ENCODE measurements around the gene C1orf226. TPM values are rescaled to one million over a fixed set of nuclear protein-coding genes. Genes with fewer than 3 reads are reported as not detected.
"Not testable (repeated sequence)": the region's sequence is repeated elsewhere in the genome, so short reads cannot be mapped to it uniquely, and the experiment has no call there.

Gene C1orf226
- total RNA-seq (2014; rRNA removed; shearing (Covaris generic); ENCODE audit: low replicate concordance), result 0.03 TPM in 1 of 2 replicates, not detected in the other

- DNase-seq (ENCODE audit: low read depth), result peak; percentile 77
- in situ Hi-C loops (cut with HindIII; ENCODE audit: low pct_unique_long_range_greater_than_20kb, low sequenced_read_pairs), result no loop called here
Measured at GRCh38 chr1:162381383-162381782, at the start of gene C1orf226. Gene C1orf226 (plus strand): TSS chr1:162381728. CDS start chr1:162381902, 174 bp downstream.

GRCh38 chr1:162333991-162334390 lies 47.5 kb upstream of the C1orf226 start:
- in situ Hi-C loops (cut with HindIII; ENCODE audit: low pct_unique_long_range_greater_than_20kb, low sequenced_read_pairs), result no loop called here
- DNase-seq (ENCODE audit: low read depth), result no peak

- DNase-seq (ENCODE audit: low read depth), result no peak
- in situ Hi-C loops (cut with HindIII; ENCODE audit: low pct_unique_long_range_greater_than_20kb, low sequenced_read_pairs), result no loop called here
Measured at GRCh38 chr1:162335126-162335525, 46.4 kb upstream of the C1orf226 start.

GRCh38 chr1:162336621-162337285 lies 44.8 kb upstream of the C1orf226 start:
- in situ Hi-C loops (cut with HindIII; ENCODE audit: low pct_unique_long_range_greater_than_20kb, low sequenced_read_pairs), result no loop called here
- no peak for DNase-seq (ENCODE audit: low read depth)

- DNase-seq (ENCODE audit: low read depth), result no peak
- in situ Hi-C loops (cut with HindIII; ENCODE audit: low pct_unique_long_range_greater_than_20kb, low sequenced_read_pairs), result no loop called here
Measured at GRCh38 chr1:162342452-162342983, 39.0 kb upstream of the C1orf226 start.

GRCh38 chr1:162343470-162343869 lies 38.1 kb upstream of the C1orf226 start:
- DNase-seq (ENCODE audit: low read depth), result no peak
- in situ Hi-C loops (cut with HindIII; ENCODE audit: low pct_unique_long_range_greater_than_20kb, low sequenced_read_pairs), result no loop called here

GRCh38 chr1:162347281-162347680 lies 34.2 kb upstream of the C1orf226 start:
- in situ Hi-C loops (cut with HindIII; ENCODE audit: low pct_unique_long_range_greater_than_20kb, low sequenced_read_pairs), result no loop called here
- no peak for DNase-seq (ENCODE audit: low read depth)

GRCh38 chr1:162349635-162350330 lies 31.7 kb upstream of the C1orf226 start:
- DNase-seq (ENCODE audit: low read depth), result peak; percentile 82
- in situ Hi-C loops (cut with HindIII; ENCODE audit: low pct_unique_long_range_greater_than_20kb, low sequenced_read_pairs), result no loop called here

GRCh38 chr1:162351246-162351842 lies 30.2 kb upstream of the C1orf226 start:
- no peak for DNase-seq (ENCODE audit: low read depth)
- in situ Hi-C loops (cut with HindIII; ENCODE audit: low pct_unique_long_range_greater_than_20kb, low sequenced_read_pairs), result no loop called here

GRCh38 chr1:162351874-162352273 lies 29.7 kb upstream of the C1orf226 start:
- DNase-seq (ENCODE audit: low read depth); in situ Hi-C loops (cut with HindIII; ENCODE audit: low pct_unique_long_range_greater_than_20kb, low sequenced_read_pairs): not testable (repeated sequence)

- DNase-seq (ENCODE audit: low read depth), result no peak
- in situ Hi-C loops (cut with HindIII; ENCODE audit: low pct_unique_long_range_greater_than_20kb, low sequenced_read_pairs), result no loop called here
Measured at GRCh38 chr1:162353078-162353477, 28.4 kb upstream of the C1orf226 start.

GRCh38 chr1:162353702-162354101 lies 27.8 kb upstream of the C1orf226 start:
- in situ Hi-C loops (cut with HindIII; ENCODE audit: low pct_unique_long_range_greater_than_20kb, low sequenced_read_pairs), result no loop called here
- DNase-seq (ENCODE audit: low read depth), result no peak

- in situ Hi-C loops (cut with HindIII; ENCODE audit: low pct_unique_long_range_greater_than_20kb, low sequenced_read_pairs), result no loop called here
- peak; percentile 23 for DNase-seq (ENCODE audit: low read depth)
Measured at GRCh38 chr1:162357681-162358266, 23.8 kb upstream of the C1orf226 start.

GRCh38 chr1:162358928-162359327 lies 22.6 kb upstream of the C1orf226 start:
- DNase-seq (ENCODE audit: low read depth), result no peak
- in situ Hi-C loops (cut with HindIII; ENCODE audit: low pct_unique_long_range_greater_than_20kb, low sequenced_read_pairs), result no loop called here

- no peak for DNase-seq (ENCODE audit: low read depth)
- in situ Hi-C loops (cut with HindIII; ENCODE audit: low pct_unique_long_range_greater_than_20kb, low sequenced_read_pairs), result no loop called here
Measured at GRCh38 chr1:162359523-162360236, 21.8 kb upstream of the C1orf226 start.

- in situ Hi-C loops (cut with HindIII; ENCODE audit: low pct_unique_long_range_greater_than_20kb, low sequenced_read_pairs), result no loop called here
- DNase-seq (ENCODE audit: low read depth), result no peak
Measured at GRCh38 chr1:162360237-162360873, 21.2 kb upstream of the C1orf226 start.

GRCh38 chr1:162360874-162361260 lies 20.7 kb upstream of the C1orf226 start:
- DNase-seq (ENCODE audit: low read depth), result no peak
- in situ Hi-C loops (cut with HindIII; ENCODE audit: low pct_unique_long_range_greater_than_20kb, low sequenced_read_pairs), result no loop called here

GRCh38 chr1:162361349-162361748 lies 20.2 kb upstream of the C1orf226 start:
- in situ Hi-C loops (cut with HindIII; ENCODE audit: low pct_unique_long_range_greater_than_20kb, low sequenced_read_pairs), result no loop called here

More at GRCh38 chr1:162361349-162361748, 20.2 kb upstream of the C1orf226 start:
- DNase-seq (ENCODE audit: low read depth), result no peak

All from Caki2 (cell line).